ENCODE results near the gene SERPINH1. TPM values are rescaled to one million over a fixed set of nuclear protein-coding genes. Genes with fewer than 3 reads are reported as not detected.

The SERPINH1 gene
- total RNA-seq, 1 experiment from 2014 or later, result 117 TPM

DNA sequence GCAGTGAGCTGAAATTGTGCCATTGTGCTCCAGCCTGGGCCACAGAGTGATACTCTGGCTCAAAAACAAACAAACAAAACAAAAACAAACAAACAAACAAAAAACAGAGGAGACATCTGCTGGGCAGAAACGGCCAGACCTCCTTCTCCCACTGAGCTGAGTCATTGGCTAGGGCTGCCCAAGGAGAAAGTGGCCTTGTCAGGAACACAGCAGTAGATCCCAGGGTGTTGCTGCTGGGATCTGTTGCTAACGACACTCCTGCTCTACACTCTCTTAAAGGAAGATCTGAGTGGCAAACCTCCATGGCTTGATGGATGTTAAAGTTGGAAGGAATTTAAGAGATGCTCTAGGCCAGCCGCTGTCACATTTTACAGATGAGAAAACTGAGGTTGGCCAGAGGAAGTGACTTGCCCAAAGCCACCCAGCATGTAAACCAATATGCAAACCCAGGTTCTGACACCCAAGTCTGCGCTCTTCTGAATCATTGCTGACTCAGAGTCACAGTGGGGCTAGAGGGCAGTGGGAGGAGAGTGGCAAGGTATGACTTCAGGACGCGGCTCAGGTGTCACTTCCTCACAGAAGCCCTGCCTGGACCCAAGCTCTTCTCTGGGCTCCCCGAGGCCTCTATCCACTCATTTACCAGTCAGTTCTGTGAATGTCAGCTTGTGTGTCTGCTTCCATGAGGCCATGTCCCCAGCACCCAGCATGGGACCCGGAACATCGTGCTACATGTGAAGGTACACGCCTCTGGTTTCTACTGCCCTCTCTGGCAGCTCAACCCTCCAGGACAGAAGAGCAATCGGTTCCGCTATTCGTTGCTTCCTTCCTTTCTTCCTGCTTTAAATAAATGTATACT is 25.0 kb upstream of the SERPINH1 start:
- H3K9me3 ChIP-seq (ENCODE audit: low read length), result no peaks in the 10 kb centered on the region
- DNase-seq (peak; percentile 98), ATAC-seq (peak; percentile 89)
- H3K4me2 ChIP-seq (ENCODE audit: low read length), result peak overlapping the region; percentile 37
- H3K36me3 ChIP-seq (ENCODE audit: low read depth, low read length), result no peaks in the 10 kb centered on the region
- H3K4me3 ChIP-seq (ENCODE audit: low read length), result no peak overlapping the region
- H3K79me2 ChIP-seq (ENCODE audit: low read length), result no peaks in the 10 kb centered on the region
- no peaks in the 10 kb centered on the region for H3K27me3 ChIP-seq (ENCODE audit: low read length)
- no TSS peak for BruUV-seq (replicated peaks)
- no peaks in the 10 kb centered on the region for H3K9me2 ChIP-seq (replicated peaks; ENCODE audit: low read length)
- H3K27ac ChIP-seq (ENCODE audit: low read length), result peak overlapping the region; percentile 22
- ChIA-PET CTCF (interaction anchor here (0.8 kb wide), 1 partner anchor 38 kb away, joined by 3 read pairs; no protein-coding TSS in a partner anchor), POLR2A (ENCODE audit: unreplicated experiment) (interaction anchor here (0.6 kb wide), 1 partner anchor 23 kb away, joined by 3 read pairs; no protein-coding TSS in a partner anchor)
- TF ChIP-seq, protein P1, sequence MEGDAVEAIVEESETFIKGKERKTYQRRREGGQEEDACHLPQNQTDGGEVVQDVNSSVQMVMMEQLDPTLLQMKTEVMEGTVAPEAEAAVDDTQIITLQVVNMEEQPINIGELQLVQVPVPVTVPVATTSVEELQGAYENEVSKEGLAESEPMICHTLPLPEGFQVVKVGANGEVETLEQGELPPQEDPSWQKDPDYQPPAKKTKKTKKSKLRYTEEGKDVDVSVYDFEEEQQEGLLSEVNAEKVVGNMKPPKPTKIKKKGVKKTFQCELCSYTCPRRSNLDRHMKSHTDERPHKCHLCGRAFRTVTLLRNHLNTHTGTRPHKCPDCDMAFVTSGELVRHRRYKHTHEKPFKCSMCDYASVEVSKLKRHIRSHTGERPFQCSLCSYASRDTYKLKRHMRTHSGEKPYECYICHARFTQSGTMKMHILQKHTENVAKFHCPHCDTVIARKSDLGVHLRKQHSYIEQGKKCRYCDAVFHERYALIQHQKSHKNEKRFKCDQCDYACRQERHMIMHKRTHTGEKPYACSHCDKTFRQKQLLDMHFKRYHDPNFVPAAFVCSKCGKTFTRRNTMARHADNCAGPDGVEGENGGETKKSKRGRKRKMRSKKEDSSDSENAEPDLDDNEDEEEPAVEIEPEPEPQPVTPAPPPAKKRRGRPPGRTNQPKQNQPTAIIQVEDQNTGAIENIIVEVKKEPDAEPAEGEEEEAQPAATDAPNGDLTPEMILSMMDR (conservative IDR thresholded peaks at IDR 0.05; ENCODE audit: low read depth, low read length), result peak; percentile 39; the same call in 1 of the 2 replicates
- TF ChIP-seq EZH2phosphoT487 (IDR thresholded peaks at IDR 0.05; ENCODE audit: borderline replicate concordance, low read length), result no peak
- no peak overlapping the region for H3K9ac ChIP-seq (ENCODE audit: low read length)
- 0 out of 2 replicates have a peak overlapping the region, but pooled peaks have one; percentile 21 for H2AFZ ChIP-seq (ENCODE audit: low read length)
- intact Hi-C loops (cut with micrococcal nuclease), result no loop called here
- H4K20me1 ChIP-seq (ENCODE audit: low read length), result no peaks in the 10 kb centered on the region
- peaks cover 38% of the 10 kb centered on the region for H3K4me1 ChIP-seq (ENCODE audit: insufficient read depth, low read length)
- no peaks in the 10 kb centered on the region for H3F3A ChIP-seq (ENCODE audit: low read length, unreplicated experiment)

DNA sequence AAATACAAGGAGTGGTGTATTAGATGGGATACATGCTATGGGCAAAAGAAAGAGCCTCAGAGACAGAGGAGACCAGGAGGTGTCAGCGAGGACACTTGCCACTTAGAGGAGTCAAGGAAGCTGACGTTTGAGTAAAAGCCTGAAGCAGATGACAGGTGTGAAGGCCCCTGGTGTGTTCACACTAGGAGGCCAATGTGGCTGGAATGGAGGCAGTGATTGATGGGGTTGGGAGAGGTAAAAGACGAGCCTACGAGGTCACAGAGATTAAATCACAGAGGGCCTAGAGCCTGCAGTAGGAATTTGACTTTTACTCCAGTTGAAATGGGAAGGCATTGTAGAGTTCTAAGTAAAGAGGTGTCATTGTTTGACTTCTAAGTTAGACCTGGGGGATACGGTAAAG is 24.3 kb upstream of the SERPINH1 start:
- no peak for TF ChIP-seq EZH2phosphoT487 (IDR thresholded peaks at IDR 0.05; ENCODE audit: borderline replicate concordance, low read length)
- TF ChIP-seq, protein P1 (conservative IDR thresholded peaks at IDR 0.05; ENCODE audit: low read depth, low read length), result no peak
- TF ChIP-seq EZH2 (IDR thresholded peaks at IDR 0.05; ENCODE audit: low read length, unreplicated experiment), result no peak
- no peak overlapping the region for H2AFZ ChIP-seq (ENCODE audit: low read length)
- H3K9me3 ChIP-seq (ENCODE audit: low read length), result no peaks in the 10 kb centered on the region
- POLR2A ChIA-PET (ENCODE audit: unreplicated experiment), result interaction anchor here (0.6 kb wide), 1 partner anchor 23 kb away, joined by 3 read pairs; no protein-coding TSS in a partner anchor
- H3K9me2 ChIP-seq (replicated peaks; ENCODE audit: low read length), result no peaks in the 10 kb centered on the region
- no peak for ATAC-seq
- no peak overlapping the region for H3K9ac ChIP-seq (ENCODE audit: low read length)
- no peaks in the 10 kb centered on the region for H3K36me3 ChIP-seq (ENCODE audit: low read depth, low read length)
- no peaks in the 10 kb centered on the region for H3F3A ChIP-seq (ENCODE audit: low read length, unreplicated experiment)
- H3K27me3 ChIP-seq (ENCODE audit: low read length), result no peaks in the 10 kb centered on the region
- peak overlapping the region; percentile 22 for H3K27ac ChIP-seq (ENCODE audit: low read length)
- no peaks in the 10 kb centered on the region for H3K79me2 ChIP-seq (ENCODE audit: low read length)
- intact Hi-C loops (cut with micrococcal nuclease), result no loop called here
- BruUV-seq (replicated peaks), result no TSS peak
- CTCF ChIA-PET, result interaction anchor here (0.8 kb wide), 1 partner anchor 37 kb away, joined by 3 read pairs; no protein-coding TSS in a partner anchor
- H3K4me2 ChIP-seq (ENCODE audit: low read length), result peak overlapping the region; percentile 37; the same call in 1 of the 2 replicates
- H3K4me1 ChIP-seq (ENCODE audit: insufficient read depth, low read length), result peaks cover 35% of the 10 kb centered on the region
- no peak overlapping the region for H3K4me3 ChIP-seq (ENCODE audit: low read length)
- no peaks in the 10 kb centered on the region for H4K20me1 ChIP-seq (ENCODE audit: low read length)
- no peak for DNase-seq
